Fibroblast of the aortic adventitia (primary cell): ENCODE measurements around the gene CHD5. TPM values are rescaled to one million over a fixed set of nuclear protein-coding genes. Genes with fewer than 3 reads are reported as not detected.

Experiments used
- DNase-seq: peaks from one replicate; pipeline ENCODE4 v3.0.0-alpha.2; 2010; ENCODE audit warnings: low read depth
- H3K4me3 ChIP-seq: 2 replicates; pipeline ENCODE4 v1.5.1; 2011; ENCODE audit warnings: low read depth, mild to moderate bottlenecking, control low read depth, low read length, moderate library complexity
- CTCF ChIP-seq: IDR thresholded peaks from 2 replicates; pipeline ENCODE4 v1.5.1; 2011; ENCODE audit warnings: mild to moderate bottlenecking, low read length, control low read depth, inconsistent platforms; ENCODE audit not compliant: insufficient read depth
- total RNA-seq: library from RNA; depleted of rRNA; stranded (reverse); fragments of >200 nt; gene quantifications from 2 replicates; pipeline ENCODE4 v1.2.3, GENCODE V29; 2012; ENCODE audit warnings: low replicate concordance

Gene CHD5
- total RNA-seq, 1 donor = 0.09 TPM

DNA sequence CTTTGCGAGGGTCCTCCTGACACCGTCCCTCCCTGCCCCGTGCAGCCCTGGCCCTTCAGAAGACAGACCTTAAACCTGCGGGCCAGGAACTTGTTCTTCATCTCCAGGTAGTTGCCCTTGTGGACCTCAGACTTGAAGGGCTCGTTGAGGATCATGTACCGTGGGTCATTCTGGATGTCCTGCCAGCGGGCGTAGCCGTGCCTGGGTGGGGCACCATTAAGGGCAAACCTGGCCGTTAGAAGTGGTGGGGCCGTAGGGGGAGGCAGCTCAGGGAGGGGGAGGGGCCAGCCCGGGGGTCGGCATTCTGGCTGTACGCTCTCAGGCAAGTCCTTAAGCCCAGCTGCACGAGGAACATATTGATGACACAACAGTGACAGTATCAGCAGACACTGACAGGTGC is 69.8 kb downstream of the CHD5 start:
- H3K4me3 ChIP-seq = no peak overlapping the region
- no peak for TF ChIP-seq CTCF
- no peak for DNase-seq

- no peak for DNase-seq
- H3K4me3 ChIP-seq = no peak overlapping the region
- TF ChIP-seq CTCF = no peak
Measured at GRCh38 chr1:6109688-6110087, 70.4 kb downstream of the CHD5 start.

DNA sequence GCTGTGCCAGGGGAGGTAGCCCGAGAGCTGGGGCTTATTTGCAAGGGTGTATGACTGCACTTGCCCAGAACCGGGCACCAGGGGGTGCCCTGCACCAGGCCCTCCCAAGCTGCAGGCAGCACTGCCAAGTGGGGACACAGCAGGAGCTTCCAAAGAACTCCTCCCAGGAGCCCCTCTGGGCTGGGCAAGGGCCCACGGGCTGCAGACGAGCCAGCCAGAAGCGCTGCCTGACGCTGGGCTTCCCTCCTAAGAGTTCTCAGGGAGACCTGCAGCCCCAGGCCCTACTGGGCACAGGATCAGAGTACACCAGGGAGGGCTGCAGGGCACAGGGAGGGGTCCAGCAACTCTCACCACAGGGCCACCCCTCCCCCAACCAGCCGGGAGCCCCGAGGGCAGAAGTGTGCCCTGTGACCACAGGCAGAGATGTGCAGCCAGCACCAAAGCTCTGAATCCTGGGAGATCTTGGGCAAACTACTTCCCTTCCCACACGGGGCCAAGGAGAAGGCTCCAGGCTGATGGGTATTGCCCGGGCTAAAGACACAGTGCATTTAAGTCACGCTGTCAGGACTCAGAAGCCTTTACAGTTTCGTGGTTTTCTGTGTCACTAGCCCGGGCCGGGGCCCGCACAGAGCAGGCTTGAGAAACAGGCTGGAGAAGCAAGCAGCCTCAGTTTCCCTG is 71.0 kb downstream of the CHD5 start:
- peak; percentile 30 for DNase-seq
- no peak overlapping the region for H3K4me3 ChIP-seq
- peak; percentile 40 for TF ChIP-seq CTCF

GRCh38 chr1:6108476-6108875 is 71.6 kb downstream of the CHD5 start:
- TF ChIP-seq CTCF = no peak
- H3K4me3 ChIP-seq = no peak overlapping the region
- DNase-seq = no peak

DNA sequence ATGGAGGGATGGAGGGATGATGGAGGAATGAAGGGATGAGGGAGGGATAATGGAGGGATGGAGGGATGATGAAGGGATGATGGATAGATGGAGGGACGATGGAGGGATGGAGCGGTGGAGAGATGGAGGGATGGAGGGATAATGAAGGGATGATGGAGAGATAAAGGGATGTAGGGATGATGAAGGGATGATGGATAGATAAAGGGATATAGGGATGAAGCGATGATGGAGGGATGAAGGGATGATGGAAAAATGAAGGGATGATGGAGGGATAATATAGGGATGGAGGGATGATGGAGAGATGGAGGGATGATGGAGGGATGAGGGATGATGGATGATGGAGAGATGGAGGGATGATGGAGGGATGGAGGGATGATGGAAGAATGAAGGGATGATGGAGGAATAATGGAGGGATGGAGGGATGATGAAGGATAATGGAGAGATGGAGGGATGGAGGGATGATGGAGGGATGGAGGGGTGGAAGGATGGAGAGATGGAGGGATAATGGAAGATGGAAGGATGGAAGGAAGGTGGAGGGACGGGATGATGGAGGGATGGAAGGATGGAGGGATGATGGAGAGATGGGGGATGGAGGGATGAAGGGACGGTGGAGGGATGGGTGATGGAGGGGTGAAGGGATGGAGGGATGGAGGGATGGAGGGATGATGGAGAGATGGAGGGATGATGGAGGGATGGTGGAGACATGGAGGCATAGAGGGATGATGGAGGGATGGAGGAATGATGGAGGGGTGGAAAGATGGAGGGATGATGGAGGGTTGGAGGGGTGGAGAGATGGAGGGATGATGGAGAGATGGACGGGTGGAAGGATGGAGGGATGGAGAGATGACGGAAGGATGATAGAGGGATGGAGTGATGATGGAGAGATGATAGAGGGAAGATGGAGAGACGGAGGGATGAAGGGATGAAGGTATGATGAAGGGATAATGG is 72.4 kb downstream of the CHD5 start:
- no peak for DNase-seq

DNA sequence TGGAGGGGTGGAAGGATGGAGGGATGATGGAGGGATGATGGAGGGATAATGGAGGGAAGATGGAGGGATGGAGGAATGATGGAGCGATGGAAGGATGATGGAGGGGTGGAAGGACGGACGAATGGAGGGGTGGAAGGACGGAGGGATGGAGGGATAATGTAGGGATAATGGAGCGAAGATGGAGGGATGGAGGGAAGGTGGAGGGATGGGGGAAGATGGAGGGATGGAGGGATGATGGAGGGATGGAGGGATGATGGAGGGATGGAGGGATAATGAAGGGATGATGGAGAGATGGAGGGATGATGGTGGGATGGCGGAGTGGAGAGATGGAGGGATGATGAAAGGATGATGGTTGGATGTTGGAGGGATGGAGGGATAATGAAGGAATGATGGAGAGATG is 73.1 kb downstream of the CHD5 start:
- no peak for TF ChIP-seq CTCF

More for the DNA sequence above, 72.4 kb downstream of the CHD5 start:
- TF ChIP-seq CTCF = no peak
- no peak overlapping the region for H3K4me3 ChIP-seq

More for the DNA sequence above, 73.1 kb downstream of the CHD5 start:
- no peak overlapping the region for H3K4me3 ChIP-seq
- no peak for DNase-seq
